GM12801 (cell line): ENCODE measurements around the gene VPS18.

Experiments
- TF ChIP-seq, protein P1 (sequence below): IDR thresholded peaks from one replicate; pipeline ENCODE4 v1.5.1; 2011; ENCODE audit warnings: control low read depth; ENCODE audit not compliant: insufficient read length; ENCODE audit errors: extremely low read depth

The VPS18 gene

DNA sequence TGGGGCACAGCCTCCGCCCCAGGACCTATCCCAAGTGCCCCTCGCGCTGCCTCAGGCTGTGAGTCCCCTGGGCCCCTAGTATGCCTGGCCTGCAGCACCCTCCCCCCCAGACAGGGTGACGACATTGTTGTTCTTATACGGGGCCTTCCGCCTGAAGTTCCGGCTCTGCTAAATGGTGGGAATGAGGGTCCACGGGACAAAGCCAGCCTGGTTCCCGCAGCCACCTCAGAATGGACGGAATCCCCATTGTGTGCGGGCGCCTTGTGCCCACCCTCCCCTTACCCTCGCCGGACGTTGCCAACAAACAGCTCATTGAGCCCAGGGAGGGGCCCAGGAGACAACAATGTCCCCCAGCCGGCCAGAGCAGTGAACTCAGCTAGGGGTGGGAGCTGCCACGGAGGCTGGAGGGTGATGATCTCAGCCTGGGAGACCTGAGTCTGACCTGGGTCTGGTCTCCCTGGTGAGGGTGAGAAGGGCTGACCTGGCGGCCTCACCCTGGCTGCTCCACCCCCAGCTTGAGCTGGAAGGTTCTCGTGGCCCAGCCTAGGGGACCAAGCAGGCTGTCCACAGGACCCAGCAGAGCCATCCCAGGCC, 24.6 kb downstream of the VPS18 start:
- TF ChIP-seq, protein P1, sequence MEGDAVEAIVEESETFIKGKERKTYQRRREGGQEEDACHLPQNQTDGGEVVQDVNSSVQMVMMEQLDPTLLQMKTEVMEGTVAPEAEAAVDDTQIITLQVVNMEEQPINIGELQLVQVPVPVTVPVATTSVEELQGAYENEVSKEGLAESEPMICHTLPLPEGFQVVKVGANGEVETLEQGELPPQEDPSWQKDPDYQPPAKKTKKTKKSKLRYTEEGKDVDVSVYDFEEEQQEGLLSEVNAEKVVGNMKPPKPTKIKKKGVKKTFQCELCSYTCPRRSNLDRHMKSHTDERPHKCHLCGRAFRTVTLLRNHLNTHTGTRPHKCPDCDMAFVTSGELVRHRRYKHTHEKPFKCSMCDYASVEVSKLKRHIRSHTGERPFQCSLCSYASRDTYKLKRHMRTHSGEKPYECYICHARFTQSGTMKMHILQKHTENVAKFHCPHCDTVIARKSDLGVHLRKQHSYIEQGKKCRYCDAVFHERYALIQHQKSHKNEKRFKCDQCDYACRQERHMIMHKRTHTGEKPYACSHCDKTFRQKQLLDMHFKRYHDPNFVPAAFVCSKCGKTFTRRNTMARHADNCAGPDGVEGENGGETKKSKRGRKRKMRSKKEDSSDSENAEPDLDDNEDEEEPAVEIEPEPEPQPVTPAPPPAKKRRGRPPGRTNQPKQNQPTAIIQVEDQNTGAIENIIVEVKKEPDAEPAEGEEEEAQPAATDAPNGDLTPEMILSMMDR, result no peak

DNA sequence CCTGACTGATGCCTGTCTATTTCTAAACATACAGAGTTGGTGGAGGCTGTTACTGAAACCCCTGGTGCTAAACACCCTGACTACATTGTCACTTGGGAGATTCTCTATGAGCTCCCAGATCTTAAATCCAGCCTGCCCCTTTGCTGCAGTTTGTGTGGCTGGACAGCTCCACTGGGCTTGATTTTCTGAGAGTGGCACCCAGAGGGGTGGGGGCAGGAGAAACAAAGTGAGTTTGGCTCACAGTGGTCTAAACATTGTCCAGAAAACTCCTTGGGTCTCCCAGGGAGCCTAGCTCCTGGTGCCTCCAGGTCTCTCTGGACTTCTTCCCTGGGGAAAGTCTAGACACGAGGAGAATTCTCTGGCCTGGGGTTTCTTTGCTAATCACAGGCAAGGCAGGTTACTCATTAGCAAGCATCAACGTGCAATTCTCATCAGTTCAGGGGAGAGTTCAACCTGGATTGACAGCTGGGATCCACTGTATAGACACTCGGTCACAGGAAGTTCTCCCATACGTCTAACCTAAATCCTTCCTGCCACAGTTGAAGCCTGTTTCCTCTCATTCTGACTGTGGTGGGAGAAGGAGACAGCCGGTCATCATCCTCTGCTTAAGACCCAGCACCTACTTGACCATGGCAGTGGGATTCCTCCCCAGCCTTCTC, 27.8 kb downstream of the VPS18 start:
- TF ChIP-seq, protein P1, result no peak

DNA sequence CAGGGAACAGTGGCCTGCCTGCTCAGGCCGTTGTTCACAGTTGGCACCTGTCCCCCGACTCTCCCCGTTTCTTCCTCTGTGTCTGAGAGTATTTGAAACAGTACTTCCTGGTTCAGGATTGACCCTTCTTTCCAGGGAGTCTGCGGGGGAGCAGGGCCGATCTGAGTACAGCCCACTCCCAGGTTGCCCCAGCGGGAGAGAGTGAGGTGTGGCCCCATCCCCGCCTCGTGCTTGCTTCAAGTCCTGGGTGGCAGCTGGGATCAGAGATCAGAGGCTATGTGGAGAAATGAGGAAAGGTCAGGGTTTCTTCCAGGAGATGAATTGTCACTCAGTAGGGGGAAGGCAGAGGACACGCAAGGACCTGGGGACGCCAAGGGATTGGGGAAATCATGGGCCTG, 28.4 kb downstream of the VPS18 start:
- TF ChIP-seq, protein P1, result no peak

DNA sequence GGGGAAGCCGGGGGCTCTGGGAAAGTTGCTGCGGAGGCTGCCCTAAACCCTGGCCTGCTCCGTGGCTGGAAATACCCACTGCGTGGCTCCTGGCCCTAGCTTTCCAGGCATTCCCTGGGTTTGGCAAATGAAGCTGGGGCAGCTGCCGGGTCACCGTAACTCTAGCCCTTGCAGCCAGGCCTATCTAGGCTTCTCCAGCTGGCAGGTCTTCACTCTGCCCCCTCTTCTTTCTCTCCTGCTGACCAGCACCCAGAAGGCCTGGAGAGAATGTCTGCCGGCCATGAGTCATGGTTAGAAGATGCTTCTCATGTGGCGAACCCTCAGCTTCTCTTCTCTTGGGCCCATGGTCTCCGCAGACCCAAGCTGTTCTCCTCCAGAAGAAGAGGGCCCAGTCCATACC, 29.3 kb downstream of the VPS18 start:
- TF ChIP-seq, protein P1, result no peak

DNA sequence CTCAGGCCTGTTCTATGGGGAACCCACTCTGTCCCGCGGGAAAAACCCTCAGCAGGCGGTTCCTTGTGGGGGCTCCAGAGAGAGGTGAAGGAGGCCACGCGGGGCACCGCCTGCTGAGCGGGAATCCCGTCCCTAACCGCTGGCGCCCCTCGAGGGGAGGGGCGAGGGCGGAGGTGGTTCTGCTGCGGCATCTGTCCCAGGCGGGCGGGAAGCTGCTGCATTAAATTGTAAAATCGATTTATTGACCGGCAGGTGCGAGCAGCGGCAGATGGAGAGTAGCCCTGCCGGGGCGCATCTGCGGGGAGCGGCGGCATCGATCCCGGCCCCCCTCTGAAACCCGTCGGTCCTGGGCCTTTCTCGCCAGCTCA, 31.2 kb downstream of the VPS18 start:
- TF ChIP-seq, protein P1, result no peak

DNA sequence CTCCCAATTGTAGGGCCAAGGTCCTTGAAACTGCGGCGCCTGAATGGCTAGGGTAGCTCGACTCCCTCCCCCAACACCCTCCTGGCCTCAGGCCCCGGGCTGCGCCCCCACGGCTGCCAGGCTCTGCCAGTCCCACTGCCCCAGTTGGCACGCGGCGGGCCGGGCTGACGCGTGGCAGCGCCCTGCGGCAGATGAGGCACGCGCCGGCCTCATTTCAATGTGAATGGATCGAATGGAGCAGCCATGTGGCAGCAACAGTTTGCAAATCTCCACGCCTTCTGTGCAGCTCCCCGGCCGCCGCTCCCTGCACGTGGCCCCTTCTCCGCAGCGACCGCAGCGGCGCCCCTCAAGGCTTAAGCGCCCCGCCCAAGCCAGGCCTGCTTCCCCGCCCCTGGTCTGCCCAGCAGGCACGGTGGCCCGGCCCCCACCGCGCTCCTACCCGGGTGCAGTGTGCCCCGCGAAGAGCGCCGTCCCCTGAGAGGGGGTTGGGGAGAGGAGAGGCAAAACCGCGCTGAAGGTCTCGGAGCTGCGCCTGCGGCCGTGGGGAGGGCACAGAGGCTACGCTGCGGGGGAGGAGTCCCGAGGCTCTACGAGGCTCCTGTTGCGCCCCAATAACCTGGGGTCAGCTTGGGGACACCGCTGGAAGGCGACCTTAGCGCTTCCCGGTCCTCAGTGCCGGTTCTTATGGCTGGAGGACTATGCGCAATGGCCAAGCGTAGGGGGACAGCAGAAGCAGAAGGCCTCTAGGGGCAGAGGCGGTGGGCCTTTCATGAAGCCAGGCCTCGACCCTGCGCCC, 31.8 kb downstream of the VPS18 start:
- TF ChIP-seq, protein P1, result no peak

DNA sequence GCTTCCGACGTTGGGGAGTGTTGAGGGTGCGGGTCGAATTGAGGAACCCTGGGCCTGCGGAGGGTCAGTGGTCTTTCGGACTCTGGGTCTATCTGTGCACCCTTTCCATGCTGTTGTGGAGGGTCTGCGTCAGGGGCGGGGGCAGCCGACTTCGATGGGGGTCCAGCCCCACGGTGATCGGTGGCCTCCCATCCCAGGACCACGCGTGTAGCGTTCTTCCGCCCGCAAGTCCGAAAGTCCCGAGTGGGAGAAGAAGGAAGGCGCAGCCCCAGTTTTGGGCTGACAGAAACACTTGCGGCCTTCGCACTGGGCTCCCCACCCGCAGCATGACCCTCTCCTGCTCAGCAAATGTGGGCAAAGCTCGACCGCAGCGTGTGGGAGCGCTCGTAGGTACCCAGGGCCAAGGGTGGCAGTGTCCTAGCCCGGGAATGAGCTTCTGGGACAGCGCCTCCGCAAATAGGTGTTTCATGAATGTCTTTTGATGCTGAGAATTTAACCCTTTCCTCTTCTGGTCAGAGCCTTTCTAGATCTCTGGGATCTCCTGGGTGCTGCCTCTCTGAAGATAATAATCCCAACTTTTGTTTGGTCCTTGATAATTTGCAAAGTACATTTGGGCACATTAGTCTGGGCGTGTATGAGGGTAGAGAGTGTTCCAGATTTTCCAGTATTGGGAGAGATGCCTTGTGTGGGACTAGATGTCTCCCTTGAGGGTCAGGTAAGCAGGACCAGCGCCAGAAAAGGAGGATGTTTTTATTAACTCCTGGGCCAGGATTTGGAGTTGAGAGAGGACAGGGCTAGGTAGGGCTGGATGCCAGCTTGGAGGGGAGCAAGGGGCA, 32.6 kb downstream of the VPS18 start:
- TF ChIP-seq, protein P1, result no peak
